WTC11 (cell line): ENCODE results near the gene NBL1.

Source experiments
- ATF3 ChIP-seq: sonication (generic); formaldehyde crosslinking; conservative IDR thresholded peaks from 2 replicates; pipeline ENCODE4 v1.8.1; 2022; ENCODE audit warnings: mild to moderate bottlenecking, missing genetic modification reagents
- CTCF ChIP-seq: fragments of 200-600 bp; IDR thresholded peaks from 2 replicates; pipeline ENCODE4 v1.8.0; 2022; ENCODE audit warnings: antibody characterized with exemption
- ELF4 ChIP-seq: sonication (generic); formaldehyde crosslinking; IDR thresholded peaks from 2 replicates; pipeline ENCODE4 v1.8.1; 2022; ENCODE audit warnings: low read depth, mild to moderate bottlenecking, moderate library complexity, missing genetic modification reagents
- FOXK1 ChIP-seq: sonication (generic); formaldehyde crosslinking; IDR thresholded peaks from 2 replicates; pipeline ENCODE4 v1.8.0; 2022; ENCODE audit warnings: mild to moderate bottlenecking, moderate library complexity, missing genetic modification reagents
- JAZF1 ChIP-seq: fragments of 250-450 bp; sonication (Bioruptor Pico); IDR thresholded peaks from 2 replicates; pipeline ENCODE4 v1.9.0; 2021; ENCODE audit warnings: moderate library complexity, mild to moderate bottlenecking, inconsistent platforms
- MAX ChIP-seq: sonication (generic); formaldehyde crosslinking; IDR thresholded peaks from 2 replicates; pipeline ENCODE4 v1.8.0; 2022; ENCODE audit warnings: mild to moderate bottlenecking, missing genetic modification reagents
- SMAD3 ChIP-seq: sonication (generic); formaldehyde crosslinking; IDR thresholded peaks from 2 replicates; pipeline ENCODE4 v1.8.0; 2022; ENCODE audit warnings: missing genetic modification reagents, mild to moderate bottlenecking, borderline replicate concordance
- ZBTB21 ChIP-seq: sonication (generic); formaldehyde crosslinking; IDR thresholded peaks from 2 replicates; pipeline ENCODE4 v1.8.1; 2023; ENCODE audit warnings: mild to moderate bottlenecking, missing genetic modification reagents, borderline replicate concordance
- ZNF232 ChIP-seq: sonication (generic); formaldehyde crosslinking; IDR thresholded peaks from 2 replicates; pipeline ENCODE4 v1.8.0; 2022; ENCODE audit warnings: mild to moderate bottlenecking, missing genetic modification reagents
- ZNF281 ChIP-seq: sonication (generic); formaldehyde crosslinking; IDR thresholded peaks from 2 replicates; pipeline ENCODE4 v1.8.0; 2023; ENCODE audit warnings: mild to moderate bottlenecking, missing genetic modification reagents
- TF ChIP-seq, protein P1 (sequence below): sonication (generic); formaldehyde crosslinking; IDR thresholded peaks from 2 replicates; pipeline ENCODE4 v1.8.1; 2022; ENCODE audit warnings: low read depth, mild to moderate bottlenecking, moderate library complexity, missing genetic modification reagents, borderline replicate concordance

DNA sequence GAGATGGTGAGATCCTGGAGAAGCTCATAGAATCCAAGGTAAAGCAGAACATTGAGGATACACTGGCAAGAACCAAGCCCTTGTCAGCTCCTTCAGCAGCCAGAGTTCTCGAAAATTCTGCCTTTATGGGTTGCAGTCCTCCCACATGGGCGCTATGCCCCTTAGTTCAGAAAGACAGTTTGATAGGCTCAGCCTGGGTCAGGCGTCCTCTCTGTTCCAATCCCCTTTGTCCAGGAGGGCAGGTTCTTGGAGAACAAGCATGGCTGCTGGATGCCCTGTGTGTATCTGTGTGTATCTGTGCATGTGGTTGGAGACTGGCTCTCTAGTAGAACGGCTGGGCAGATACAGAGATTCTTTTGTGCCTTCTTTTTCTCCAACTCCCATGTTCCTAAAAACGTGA lies 8.0 kb upstream of the NBL1 start:
- TF ChIP-seq CTCF (no peak), ZNF281 (no peak), MAX (no peak), ZNF232 (no peak), ELF4 (CRISPR knock-in tag) (no peak), ZBTB21 (CRISPR knock-in tag) (no peak), FOXK1 (CRISPR knock-in tag) (no peak), ATF3 (CRISPR knock-in tag) (no peak), JAZF1 (no peak), SMAD3 (CRISPR knock-in tag) (no peak)
- TF ChIP-seq, protein P1, sequence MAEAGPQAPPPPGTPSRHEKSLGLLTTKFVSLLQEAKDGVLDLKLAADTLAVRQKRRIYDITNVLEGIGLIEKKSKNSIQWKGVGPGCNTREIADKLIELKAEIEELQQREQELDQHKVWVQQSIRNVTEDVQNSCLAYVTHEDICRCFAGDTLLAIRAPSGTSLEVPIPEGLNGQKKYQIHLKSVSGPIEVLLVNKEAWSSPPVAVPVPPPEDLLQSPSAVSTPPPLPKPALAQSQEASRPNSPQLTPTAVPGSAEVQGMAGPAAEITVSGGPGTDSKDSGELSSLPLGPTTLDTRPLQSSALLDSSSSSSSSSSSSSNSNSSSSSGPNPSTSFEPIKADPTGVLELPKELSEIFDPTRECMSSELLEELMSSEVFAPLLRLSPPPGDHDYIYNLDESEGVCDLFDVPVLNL (CRISPR knock-in tag) = no peak
